GM12878 (cell line): Measurements from ENCODE around the gene GFRA4. TPM values are rescaled to one million over a fixed set of nuclear protein-coding genes. Genes with fewer than 3 reads are reported as not detected.

ENCODE experiments used
- ATAC-seq: fragments of 200-7000 bp; cut with Tn5 transposase; 3 replicates; pipeline ENCODE4 v1.9.1; 2020; ENCODE audit warnings: mild to moderate bottlenecking, moderate library complexity
- BruUV-seq: library from RNA; stranded (reverse); fragments of 400-500 nt; replicated peaks from 2 replicates; lab custom pipeline; 2021; lab: Mats Ljungman, UMichigan
- CTCF ChIA-PET: fragments of 300-600 bp; sonication (Branson Sonifier 250); formaldehyde crosslinking; extraction: SDS; loops from one replicate; lab custom pipeline; 2021; ENCODE audit warnings: inconsistent platforms; lab: Yijun Ruan, JAX
- POLR2A ChIA-PET: fragments of 350-600 bp; formaldehyde crosslinking; extraction: SDS; loops from one replicate; lab custom pipeline; 2021; ENCODE audit warnings: inconsistent platforms; lab: Charles Lee
- RAD21 ChIA-PET: fragments of 300-600 bp; sonication (Branson Sonifier 250); formaldehyde crosslinking; loops from one replicate; lab custom pipeline; 2023; ENCODE audit warnings: antibody characterized with exemption; ENCODE audit not compliant: unreplicated experiment; lab: Charles Lee
- SMC1A ChIA-PET: fragments of 300-600 bp; sonication (Branson Sonifier 250); formaldehyde crosslinking; loops from one replicate; lab custom pipeline; 2023; ENCODE audit not compliant: unreplicated experiment, uncharacterized antibody; lab: Charles Lee
- DNase-seq: peaks from one replicate; pipeline ENCODE4 v3.0.0-alpha.2; 2011; ENCODE audit warnings: low read depth, low spot score
- FAIRE-seq: peaks from 3 replicates; lab custom pipeline; 2011; peaks lifted over from hg19 to GRCh38; lab: Jason Lieb, UNC
- H2AFZ ChIP-seq: 2 replicates; pipeline ENCODE4 v1.6.0; 2011; ENCODE audit warnings: low read depth, low read length, control low read depth; ENCODE audit not compliant: control insufficient read depth
- H3K27ac ChIP-seq: 2 replicates; pipeline ENCODE4 v1.5.1; 2011; ENCODE audit warnings: control low read depth; ENCODE audit not compliant: control insufficient read depth, insufficient read depth
- H3K27me3 ChIP-seq, 2 experiments: replicated peaks in 1 of 2; 2 replicates each; pipeline versions ENCODE4 v1.6.0 to v1.6.1; 2011; ENCODE audit warnings: low read length in 1 of 2; ENCODE audit not compliant: control insufficient read depth in 2 of 2, insufficient read depth in 2 of 2
- H3K36me3 ChIP-seq, 2 experiments: 2 replicates each; pipeline ENCODE4 v1.5.1; 2011; ENCODE audit warnings: low read length in 1 of 2; ENCODE audit not compliant: control insufficient read depth in 2 of 2, insufficient read depth in 2 of 2
- H3K4me1 ChIP-seq: 2 replicates; pipeline ENCODE4 v1.6.1; 2011; ENCODE audit warnings: mild to moderate bottlenecking, low read length, moderate library complexity, mixed read lengths; ENCODE audit not compliant: control insufficient read depth, insufficient read depth
- H3K4me2 ChIP-seq: 2 replicates; pipeline ENCODE4 v1.6.0; 2011; ENCODE audit warnings: control low read depth; ENCODE audit not compliant: control insufficient read depth, insufficient read depth
- H3K4me3 ChIP-seq: fragments of 200-600 bp; sonication (generic); 2 replicates; pipeline ENCODE4 v1.5.1; 2016
- H3K79me2 ChIP-seq: 2 replicates; pipeline ENCODE4 v1.6.0; 2011; ENCODE audit warnings: low read length; ENCODE audit not compliant: control insufficient read depth, insufficient read depth
- H3K9ac ChIP-seq: 2 replicates; pipeline ENCODE4 v1.8.0; 2011; ENCODE audit warnings: low read length, control low read depth, mixed read lengths; ENCODE audit not compliant: control insufficient read depth, insufficient read depth
- H3K9me3 ChIP-seq: replicated peaks from 3 replicates; pipeline ENCODE4 v1.5.1; 2011; ENCODE audit warnings: mild to moderate bottlenecking, low read length; ENCODE audit not compliant: control insufficient read depth, insufficient read depth
- H4K20me1 ChIP-seq: 2 replicates; pipeline ENCODE4 v1.6.0; 2011; ENCODE audit not compliant: control insufficient read depth, insufficient read depth
- HDAC2 ChIP-seq: fragments of 200-600 bp; sonication (generic); IDR thresholded peaks from 2 replicates; pipeline ENCODE4 v1.6.1; 2017
- IRF3 ChIP-seq: fragments of 450-650 bp; IDR thresholded peaks from 2 replicates; pipeline ENCODE4 v1.6.1; 2014; ENCODE audit warnings: mild to moderate bottlenecking
- IRF5 ChIP-seq: fragments of 450-650 bp; IDR thresholded peaks from 2 replicates; pipeline ENCODE4 v1.6.1; 2017; ENCODE audit warnings: borderline replicate concordance
- MTA3 ChIP-seq: IDR thresholded peaks from 2 replicates; pipeline ENCODE4 v1.6.1; 2012; ENCODE audit warnings: low read length, inconsistent platforms, borderline replicate concordance
- NFYA ChIP-seq: IDR thresholded peaks from 2 replicates; pipeline ENCODE4 v1.6.1; 2011; ENCODE audit warnings: low read depth, mild to moderate bottlenecking, low read length, improper control_type of control experiment, borderline replicate concordance
- PML ChIP-seq: IDR thresholded peaks from 2 replicates; pipeline ENCODE4 v1.6.1; 2012; ENCODE audit warnings: low read length, inconsistent platforms
- RAD21 ChIP-seq: IDR thresholded peaks from 2 replicates; pipeline ENCODE4 v1.6.1; 2011; ENCODE audit warnings: mild to moderate bottlenecking, low read depth, low read length, moderate library complexity; ENCODE audit not compliant: insufficient read depth
- RFX5 ChIP-seq: IDR thresholded peaks from 2 replicates; pipeline ENCODE4 v1.6.1; 2011; ENCODE audit warnings: low read depth, low read length, improper control_type of control experiment
- SMARCA5 ChIP-seq: fragments of 450-650 bp; IDR thresholded peaks from 2 replicates; pipeline ENCODE4 v1.6.1; 2017; ENCODE audit warnings: mild to moderate bottlenecking
- TBL1XR1 ChIP-seq: IDR thresholded peaks from 2 replicates; pipeline ENCODE4 v1.6.1; 2012; ENCODE audit warnings: low read depth, low read length, improper control_type of control experiment
- WRNIP1 ChIP-seq: IDR thresholded peaks from 2 replicates; pipeline ENCODE4 v1.6.1; 2011; ENCODE audit warnings: low read depth, low read length, improper control_type of control experiment, borderline replicate concordance
- ZBTB33 ChIP-seq: fragments of 450-650 bp; IDR thresholded peaks from 2 replicates; pipeline ENCODE4 v1.6.1; 2017; ENCODE audit warnings: mild to moderate bottlenecking
- WGBS: methylation state at CpG from one replicate; pipeline ENCODE4 v1.1.6; 2016; ENCODE audit warnings: low lambda C conversion rate; ENCODE audit not compliant: insufficient replicate concordance, insufficient coverage; ENCODE audit errors: missing lambda C conversion rate; 5-methylcytosine and 5-hydroxymethylcytosine counted together
- in situ Hi-C: fragments of 300-500 bp; cut with MboI; formaldehyde crosslinking; loops from 9 replicates; pipeline ENCODE4 v1.14.3; 2018; ENCODE audit warnings: mixed read lengths
- intact Hi-C: fragments of 100-400 bp; cut with micrococcal nuclease; formaldehyde crosslinking; loops from one replicate; pipeline ENCODE4 v1.14.2; 2022; ENCODE audit not compliant: unreplicated experiment
- polyA plus RNA-seq, 11 experiments: library from polyadenylated mRNA; depleted of rRNA in 4 of 11; unstranded in 6 of 11; stranded (reverse) in 5 of 11; fragments of >200 nt; fragmentation: Nextera tagmentation in 4 of 11; fragmentation: Illumina TruSeq in 1 of 11; extraction: Ambion mirVana in 4 of 11; extraction: Trizol in 1 of 11; gene quantifications; 1 replicate in 1 of 11; 2 replicates in 10 of 11; pipeline versions ENCODE4 v1.2.1 to v1.2.3, GENCODE V29; 2011 to 2016; ENCODE audit warnings: inconsistent platforms in 2 of 11, missing spikeins in 2 of 11, low read depth in 1 of 11
- total RNA-seq, 4 experiments: library from RNA; depleted of rRNA in 3 of 4; stranded (reverse); fragments of >200 nt in 3 of 4; fragmentation: Illumina TruSeq in 1 of 4; extraction: Trizol in 1 of 4; gene quantifications; 2 replicates each; pipeline versions ENCODE4 v1.2.1 to v1.2.3, GENCODE V29; 2013 to 2021

Gene GFRA4
- total and polyA plus RNA-seq, 10 of the 15 experiments (the other 5 are each of a cell fraction or from before 2014, with no cell fraction given), result 0.04 TPM; not detected in 9

GRCh38 chr20:3647473-3647872 is 15.7 kb downstream of the GFRA4 start:
- FAIRE-seq (no peak), DNase-seq (no peak), ATAC-seq (no peak)
- in situ Hi-C loops (no loop called here), intact Hi-C loops (no loop called here)
- Histone ChIP-seq H3K36me3 (peaks cover 0 to 3% of the 10 kb centered on the region in 2 experiments; a peak in 2 of 4 replicates), H4K20me1 (no peaks in the 10 kb centered on the region), H3K4me2 (no peak overlapping the region), H3K9me3 (no peaks in the 10 kb centered on the region), H3K4me3 (no peak overlapping the region), H3K27me3 (no peaks in the 10 kb centered on the region), H3K27ac (no peak overlapping the region), H3K4me1 (no peaks in the 10 kb centered on the region), H3K9ac (no peak overlapping the region), H2AFZ (no peak overlapping the region), H3K79me2 (no peaks in the 10 kb centered on the region)
- CTCF ChIA-PET, result no interaction called here
- RAD21 ChIA-PET, result no interaction called here
- no peak for TF ChIP-seq TBL1XR1
- TF ChIP-seq PML, result no peak
- POLR2A ChIA-PET, result no interaction called here
- SMC1A ChIA-PET, result no interaction called here
- no TSS peak for BruUV-seq

- ATAC-seq (no peak), DNase-seq (no peak), FAIRE-seq (no peak)
- SMC1A ChIA-PET, result no interaction called here
- Histone ChIP-seq H3K27ac (no peak overlapping the region), H2AFZ (no peak overlapping the region), H3K4me1 (no peaks in the 10 kb centered on the region), H3K36me3 (peaks cover 0 to 3% of the 10 kb centered on the region in 2 experiments; a peak in 2 of 4 replicates), H3K4me2 (no peak overlapping the region), H3K27me3 (no peaks in the 10 kb centered on the region), H3K9me3 (no peaks in the 10 kb centered on the region), H3K79me2 (no peaks in the 10 kb centered on the region), H3K4me3 (no peak overlapping the region), H4K20me1 (no peaks in the 10 kb centered on the region), H3K9ac (no peak overlapping the region)
- TF ChIP-seq MTA3, result no peak
- no peak for TF ChIP-seq RAD21
- TF ChIP-seq SMARCA5, result no peak
- TF ChIP-seq HDAC2, result no peak
- TF ChIP-seq ZBTB33, result no peak
- no peak for TF ChIP-seq RFX5
- no peak for TF ChIP-seq NFYA
- TF ChIP-seq IRF3, result no peak
- TF ChIP-seq WRNIP1, result no peak
- no peak for TF ChIP-seq IRF5
- in situ Hi-C loops (no loop called here), intact Hi-C loops (no loop called here)
- no TSS peak for BruUV-seq
- POLR2A ChIA-PET, result interaction anchor here (0.5 kb wide), 1 partner anchor 20 kb away, joined by 3 read pairs; no protein-coding TSS in a partner anchor
- CTCF ChIA-PET, result no interaction called here
- RAD21 ChIA-PET, result no interaction called here
- 92% methylated on average over 13 of the region's 13 CpGs for WGBS
Measured at GRCh38 chr20:3646651-3647050, 16.5 kb downstream of the GFRA4 start.
